GM23248 (cell line): ENCODE data around the gene RAB24.

Source experiments
- EZH2 ChIP-seq: fragments of 200-600 bp; sonication (generic); IDR thresholded peaks from 2 replicates; pipeline ENCODE4 v1.6.1; 2018; ENCODE audit warnings: antibody characterized with exemption, mild to moderate bottlenecking; ENCODE audit not compliant: insufficient read depth, poor library complexity, severe bottlenecking
- EZH2phosphoT487 ChIP-seq: fragments of 200-600 bp; sonication (generic); IDR thresholded peaks from 2 replicates; pipeline ENCODE4 v1.6.1; 2018; ENCODE audit warnings: antibody characterized with exemption, moderate library complexity, mild to moderate bottlenecking, low read depth; ENCODE audit not compliant: insufficient read depth

- TF ChIP-seq EZH2 (no peak), EZH2phosphoT487 (no peak)
Measured at GRCh38 chr5:177288191-177288590, 15.3 kb downstream of the RAB24 start.
